HG03095 (cell line): ENCODE data around the gene FASTKD2.

Experiments
- ATAC-seq: cut with Tn5 transposase; IDR thresholded peaks from one replicate; pipeline ENCODE4 v1.9.1; 2021; ENCODE audit warnings: moderate library complexity; ENCODE audit not compliant: unreplicated experiment

Gene FASTKD2

GRCh38 chr2:206833291-206833690 is 67.9 kb downstream of the FASTKD2 start:
- ATAC-seq = no peak

- ATAC-seq = no peak
Measured at GRCh38 chr2:206836722-206837121, 71.3 kb downstream of the FASTKD2 start.

- no peak for ATAC-seq
Measured at GRCh38 chr2:206837775-206838174, 72.4 kb downstream of the FASTKD2 start.

- ATAC-seq = no peak
Measured at GRCh38 chr2:206838690-206839089, 73.3 kb downstream of the FASTKD2 start.

GRCh38 chr2:206840999-206841398 is 75.6 kb downstream of the FASTKD2 start:
- ATAC-seq = no peak
